Neural cell (in vitro differentiated cells): Measurements from ENCODE around the gene CST11.

Experiments
- EP300 ChIP-seq: fragments of 450-650 bp; conservative IDR thresholded peaks from 2 replicates; pipeline ENCODE4 v1.6.1; 2014; ENCODE audit warnings: antibody characterized with exemption, mild to moderate bottlenecking, moderate library complexity; ENCODE audit not compliant: poor library complexity, severe bottlenecking
- EZH2 ChIP-seq: fragments of 200-600, 300-800 bp; shearing (Covaris generic), sonication (generic); IDR thresholded peaks from 2 replicates; pipeline ENCODE4 v1.6.1; 2014; ENCODE audit warnings: antibody characterized with exemption, low read length, borderline replicate concordance, mild to moderate bottlenecking; ENCODE audit not compliant: insufficient read depth, poor library complexity, severe bottlenecking
- POLR2AphosphoS5 ChIP-seq: IDR thresholded peaks from 2 replicates; pipeline ENCODE4 v1.6.1; 2012
- RAD21 ChIP-seq: fragments of 450-650 bp; conservative IDR thresholded peaks from 2 replicates; pipeline ENCODE4 v1.6.1; 2014; ENCODE audit warnings: antibody characterized with exemption, mild to moderate bottlenecking, moderate library complexity
- SMC3 ChIP-seq: fragments of 450-650 bp; conservative IDR thresholded peaks from 2 replicates; pipeline ENCODE4 v1.6.1; 2014; ENCODE audit warnings: antibody characterized with exemption, mild to moderate bottlenecking, moderate library complexity; ENCODE audit not compliant: poor library complexity
- TAF1 ChIP-seq: IDR thresholded peaks from 2 replicates; pipeline ENCODE4 v1.6.1; 2012; ENCODE audit warnings: low read depth
- TF ChIP-seq, protein P1 (sequence below): fragments of 450-650 bp; IDR thresholded peaks from 2 replicates; pipeline ENCODE4 v1.5.1; 2014; ENCODE audit warnings: antibody characterized with exemption, mild to moderate bottlenecking, moderate library complexity; ENCODE audit not compliant: poor library complexity, severe bottlenecking
- TF ChIP-seq, protein P2 (sequence below): IDR thresholded peaks from 2 replicates; pipeline ENCODE4 v1.6.1; 2012; ENCODE audit warnings: borderline replicate concordance

DNA sequence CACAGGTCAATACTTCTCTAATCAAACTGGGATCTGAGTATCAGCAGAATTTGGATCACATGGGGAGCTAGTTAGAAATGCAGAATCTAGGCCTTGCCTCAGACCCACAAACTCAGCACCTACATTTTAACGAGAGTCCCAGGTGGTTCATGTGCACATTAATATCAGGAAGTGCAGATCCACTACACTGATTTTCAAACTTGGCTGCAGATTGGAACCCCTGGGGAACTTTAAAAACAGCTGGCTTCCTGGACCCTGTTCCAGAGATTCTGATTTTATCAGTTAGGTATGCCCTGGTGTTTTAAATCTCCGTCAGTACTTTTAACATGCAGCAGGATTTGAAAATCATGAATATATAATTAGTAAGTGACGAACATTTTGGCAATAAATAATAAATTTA lies 36.3 kb upstream of the CST11 start:
- TF ChIP-seq, protein P1, sequence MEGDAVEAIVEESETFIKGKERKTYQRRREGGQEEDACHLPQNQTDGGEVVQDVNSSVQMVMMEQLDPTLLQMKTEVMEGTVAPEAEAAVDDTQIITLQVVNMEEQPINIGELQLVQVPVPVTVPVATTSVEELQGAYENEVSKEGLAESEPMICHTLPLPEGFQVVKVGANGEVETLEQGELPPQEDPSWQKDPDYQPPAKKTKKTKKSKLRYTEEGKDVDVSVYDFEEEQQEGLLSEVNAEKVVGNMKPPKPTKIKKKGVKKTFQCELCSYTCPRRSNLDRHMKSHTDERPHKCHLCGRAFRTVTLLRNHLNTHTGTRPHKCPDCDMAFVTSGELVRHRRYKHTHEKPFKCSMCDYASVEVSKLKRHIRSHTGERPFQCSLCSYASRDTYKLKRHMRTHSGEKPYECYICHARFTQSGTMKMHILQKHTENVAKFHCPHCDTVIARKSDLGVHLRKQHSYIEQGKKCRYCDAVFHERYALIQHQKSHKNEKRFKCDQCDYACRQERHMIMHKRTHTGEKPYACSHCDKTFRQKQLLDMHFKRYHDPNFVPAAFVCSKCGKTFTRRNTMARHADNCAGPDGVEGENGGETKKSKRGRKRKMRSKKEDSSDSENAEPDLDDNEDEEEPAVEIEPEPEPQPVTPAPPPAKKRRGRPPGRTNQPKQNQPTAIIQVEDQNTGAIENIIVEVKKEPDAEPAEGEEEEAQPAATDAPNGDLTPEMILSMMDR = no peak
- TF ChIP-seq EZH2 (no peak), EP300 (no peak), SMC3 (no peak), RAD21 (no peak), TAF1 (no peak), POLR2AphosphoS5 (no peak)
- TF ChIP-seq, protein P2, sequence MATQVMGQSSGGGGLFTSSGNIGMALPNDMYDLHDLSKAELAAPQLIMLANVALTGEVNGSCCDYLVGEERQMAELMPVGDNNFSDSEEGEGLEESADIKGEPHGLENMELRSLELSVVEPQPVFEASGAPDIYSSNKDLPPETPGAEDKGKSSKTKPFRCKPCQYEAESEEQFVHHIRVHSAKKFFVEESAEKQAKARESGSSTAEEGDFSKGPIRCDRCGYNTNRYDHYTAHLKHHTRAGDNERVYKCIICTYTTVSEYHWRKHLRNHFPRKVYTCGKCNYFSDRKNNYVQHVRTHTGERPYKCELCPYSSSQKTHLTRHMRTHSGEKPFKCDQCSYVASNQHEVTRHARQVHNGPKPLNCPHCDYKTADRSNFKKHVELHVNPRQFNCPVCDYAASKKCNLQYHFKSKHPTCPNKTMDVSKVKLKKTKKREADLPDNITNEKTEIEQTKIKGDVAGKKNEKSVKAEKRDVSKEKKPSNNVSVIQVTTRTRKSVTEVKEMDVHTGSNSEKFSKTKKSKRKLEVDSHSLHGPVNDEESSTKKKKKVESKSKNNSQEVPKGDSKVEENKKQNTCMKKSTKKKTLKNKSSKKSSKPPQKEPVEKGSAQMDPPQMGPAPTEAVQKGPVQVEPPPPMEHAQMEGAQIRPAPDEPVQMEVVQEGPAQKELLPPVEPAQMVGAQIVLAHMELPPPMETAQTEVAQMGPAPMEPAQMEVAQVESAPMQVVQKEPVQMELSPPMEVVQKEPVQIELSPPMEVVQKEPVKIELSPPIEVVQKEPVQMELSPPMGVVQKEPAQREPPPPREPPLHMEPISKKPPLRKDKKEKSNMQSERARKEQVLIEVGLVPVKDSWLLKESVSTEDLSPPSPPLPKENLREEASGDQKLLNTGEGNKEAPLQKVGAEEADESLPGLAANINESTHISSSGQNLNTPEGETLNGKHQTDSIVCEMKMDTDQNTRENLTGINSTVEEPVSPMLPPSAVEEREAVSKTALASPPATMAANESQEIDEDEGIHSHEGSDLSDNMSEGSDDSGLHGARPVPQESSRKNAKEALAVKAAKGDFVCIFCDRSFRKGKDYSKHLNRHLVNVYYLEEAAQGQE = no peak
